GM12878 (cell line): Measurements from ENCODE around the gene MATN1. TPM values are rescaled to one million over a fixed set of nuclear protein-coding genes. Genes with fewer than 3 reads are reported as not detected.

Experiments used
- ATAC-seq: fragments of 200-7000 bp; cut with Tn5 transposase; 3 replicates; pipeline ENCODE4 v1.9.1; 2020; ENCODE audit warnings: mild to moderate bottlenecking, moderate library complexity
- BruUV-seq: library from RNA; stranded (reverse); fragments of 400-500 nt; replicated peaks from 2 replicates; lab custom pipeline; 2021; lab: Mats Ljungman, UMichigan
- CTCF ChIA-PET: fragments of 300-600 bp; sonication (Branson Sonifier 250); formaldehyde crosslinking; extraction: SDS; loops from one replicate; lab custom pipeline; 2021; ENCODE audit warnings: inconsistent platforms; lab: Yijun Ruan, JAX
- POLR2A ChIA-PET: fragments of 350-600 bp; formaldehyde crosslinking; extraction: SDS; loops from one replicate; lab custom pipeline; 2021; ENCODE audit warnings: inconsistent platforms; lab: Charles Lee
- RAD21 ChIA-PET: fragments of 300-600 bp; sonication (Branson Sonifier 250); formaldehyde crosslinking; loops from one replicate; lab custom pipeline; 2023; ENCODE audit warnings: antibody characterized with exemption; ENCODE audit not compliant: unreplicated experiment; lab: Charles Lee
- SMC1A ChIA-PET: fragments of 300-600 bp; sonication (Branson Sonifier 250); formaldehyde crosslinking; loops from one replicate; lab custom pipeline; 2023; ENCODE audit not compliant: unreplicated experiment, uncharacterized antibody; lab: Charles Lee
- DNase-seq: peaks from one replicate; pipeline ENCODE4 v3.0.0-alpha.2; 2011; ENCODE audit warnings: low read depth, low spot score
- FAIRE-seq: peaks from 3 replicates; lab custom pipeline; 2011; peaks lifted over from hg19 to GRCh38; lab: Jason Lieb, UNC
- H2AFZ ChIP-seq: 2 replicates; pipeline ENCODE4 v1.6.0; 2011; ENCODE audit warnings: low read depth, low read length, control low read depth; ENCODE audit not compliant: control insufficient read depth
- H3K27ac ChIP-seq: 2 replicates; pipeline ENCODE4 v1.5.1; 2011; ENCODE audit warnings: control low read depth; ENCODE audit not compliant: control insufficient read depth, insufficient read depth
- H3K27me3 ChIP-seq, 2 experiments: replicated peaks in 1 of 2; 2 replicates each; pipeline versions ENCODE4 v1.6.0 to v1.6.1; 2011; ENCODE audit warnings: low read length in 1 of 2; ENCODE audit not compliant: control insufficient read depth in 2 of 2, insufficient read depth in 2 of 2
- H3K36me3 ChIP-seq, 2 experiments: 2 replicates each; pipeline ENCODE4 v1.5.1; 2011; ENCODE audit warnings: low read length in 1 of 2; ENCODE audit not compliant: control insufficient read depth in 2 of 2, insufficient read depth in 2 of 2
- H3K4me1 ChIP-seq: 2 replicates; pipeline ENCODE4 v1.6.1; 2011; ENCODE audit warnings: mild to moderate bottlenecking, low read length, moderate library complexity, mixed read lengths; ENCODE audit not compliant: control insufficient read depth, insufficient read depth
- H3K4me2 ChIP-seq: 2 replicates; pipeline ENCODE4 v1.6.0; 2011; ENCODE audit warnings: control low read depth; ENCODE audit not compliant: control insufficient read depth, insufficient read depth
- H3K4me3 ChIP-seq: fragments of 200-600 bp; sonication (generic); 2 replicates; pipeline ENCODE4 v1.5.1; 2016
- H3K79me2 ChIP-seq: 2 replicates; pipeline ENCODE4 v1.6.0; 2011; ENCODE audit warnings: low read length; ENCODE audit not compliant: control insufficient read depth, insufficient read depth
- H3K9ac ChIP-seq: 2 replicates; pipeline ENCODE4 v1.8.0; 2011; ENCODE audit warnings: low read length, control low read depth, mixed read lengths; ENCODE audit not compliant: control insufficient read depth, insufficient read depth
- H3K9me3 ChIP-seq: replicated peaks from 3 replicates; pipeline ENCODE4 v1.5.1; 2011; ENCODE audit warnings: mild to moderate bottlenecking, low read length; ENCODE audit not compliant: control insufficient read depth, insufficient read depth
- H4K20me1 ChIP-seq: 2 replicates; pipeline ENCODE4 v1.6.0; 2011; ENCODE audit not compliant: control insufficient read depth, insufficient read depth
- BCL11A ChIP-seq: IDR thresholded peaks from 2 replicates; pipeline ENCODE4 v1.6.1; 2011; ENCODE audit warnings: low read depth, low read length
- CBFB ChIP-seq: IDR thresholded peaks from 2 replicates; pipeline ENCODE4 v1.6.1; 2016; ENCODE audit warnings: antibody characterized with exemption, low read depth
- DPF2 ChIP-seq: fragments of 450-650 bp; IDR thresholded peaks from 2 replicates; pipeline ENCODE4 v1.6.1; 2017; ENCODE audit warnings: mild to moderate bottlenecking
- FOS ChIP-seq: IDR thresholded peaks from 3 replicates; pipeline ENCODE4 v1.6.1; 2011; ENCODE audit warnings: borderline replicate concordance; ENCODE audit not compliant: insufficient read length; ENCODE audit errors: extremely low read depth
- GABPA ChIP-seq: IDR thresholded peaks from 2 replicates; pipeline ENCODE4 v1.6.1; 2014; ENCODE audit warnings: antibody characterized with exemption, low read depth, mild to moderate bottlenecking, inconsistent platforms
- HDAC6 ChIP-seq: fragments of 200-600 bp; sonication (generic); IDR thresholded peaks from one replicate; pipeline ENCODE4 v1.8.0; 2017; ENCODE audit warnings: antibody characterized with exemption; ENCODE audit not compliant: unreplicated experiment
- JUND ChIP-seq: IDR thresholded peaks from 2 replicates; pipeline ENCODE4 v1.6.1; 2012; ENCODE audit warnings: low read depth, mild to moderate bottlenecking, low read length, improper control_type of control experiment, moderate library complexity
- PAX8 ChIP-seq: fragments of 450-650 bp; IDR thresholded peaks from 2 replicates; pipeline ENCODE4 v1.6.1; 2017; ENCODE audit warnings: mild to moderate bottlenecking, moderate library complexity
- POLR2A ChIP-seq: IDR thresholded peaks from 2 replicates; pipeline ENCODE4 v1.6.1; 2011; ENCODE audit warnings: low read depth, mild to moderate bottlenecking, low read length
- POLR2AphosphoS2 ChIP-seq: IDR thresholded peaks from 2 replicates; pipeline ENCODE4 v1.6.1; 2011; ENCODE audit warnings: low read depth, mild to moderate bottlenecking, low read length, improper control_type of control experiment, moderate library complexity
- SMAD1 ChIP-seq: fragments of 450-650 bp; IDR thresholded peaks from 2 replicates; pipeline ENCODE4 v1.6.1; 2018; ENCODE audit warnings: mild to moderate bottlenecking, low read depth; ENCODE audit not compliant: partially characterized antibody
- SMC3 ChIP-seq: IDR thresholded peaks from 2 replicates; pipeline ENCODE4 v1.6.1; 2011; ENCODE audit warnings: low read length, improper control_type of control experiment, borderline replicate concordance
- SRF ChIP-seq, 2 experiments: IDR thresholded peaks; 2 replicates each; pipeline ENCODE4 v1.6.1; 2011; ENCODE audit warnings: low read depth in 2 of 2, low read length in 2 of 2, mild to moderate bottlenecking in 1 of 2, moderate library complexity in 1 of 2
- ZSCAN29 ChIP-seq: fragments of 450-650 bp; IDR thresholded peaks from 2 replicates; pipeline ENCODE4 v1.6.1; 2017; ENCODE audit warnings: mild to moderate bottlenecking, moderate library complexity
- WGBS: methylation state at CpG from one replicate; pipeline ENCODE4 v1.1.6; 2016; ENCODE audit warnings: low lambda C conversion rate; ENCODE audit not compliant: insufficient replicate concordance, insufficient coverage; ENCODE audit errors: missing lambda C conversion rate; 5-methylcytosine and 5-hydroxymethylcytosine counted together
- in situ Hi-C: fragments of 300-500 bp; cut with MboI; formaldehyde crosslinking; loops from 9 replicates; pipeline ENCODE4 v1.14.3; 2018; ENCODE audit warnings: mixed read lengths
- intact Hi-C: fragments of 100-400 bp; cut with micrococcal nuclease; formaldehyde crosslinking; loops from one replicate; pipeline ENCODE4 v1.14.2; 2022; ENCODE audit not compliant: unreplicated experiment
- polyA plus RNA-seq, 11 experiments: library from polyadenylated mRNA; depleted of rRNA in 4 of 11; unstranded in 6 of 11; stranded (reverse) in 5 of 11; fragments of >200 nt; fragmentation: Nextera tagmentation in 4 of 11; fragmentation: Illumina TruSeq in 1 of 11; extraction: Ambion mirVana in 4 of 11; extraction: Trizol in 1 of 11; gene quantifications; 1 replicate in 1 of 11; 2 replicates in 10 of 11; pipeline versions ENCODE4 v1.2.1 to v1.2.3, GENCODE V29; 2011 to 2016; ENCODE audit warnings: inconsistent platforms in 2 of 11, missing spikeins in 2 of 11, low read depth in 1 of 11
- total RNA-seq, 4 experiments: library from RNA; depleted of rRNA in 3 of 4; stranded (reverse); fragments of >200 nt in 3 of 4; fragmentation: Illumina TruSeq in 1 of 4; extraction: Trizol in 1 of 4; gene quantifications; 2 replicates each; pipeline versions ENCODE4 v1.2.1 to v1.2.3, GENCODE V29; 2013 to 2021

Gene MATN1
- total and polyA plus RNA-seq, 10 of the 15 experiments (the other 5 are each of a cell fraction or from before 2014, with no cell fraction given) = 0.04 to 0.50 (median 0.10) TPM; not detected in 1

DNA sequence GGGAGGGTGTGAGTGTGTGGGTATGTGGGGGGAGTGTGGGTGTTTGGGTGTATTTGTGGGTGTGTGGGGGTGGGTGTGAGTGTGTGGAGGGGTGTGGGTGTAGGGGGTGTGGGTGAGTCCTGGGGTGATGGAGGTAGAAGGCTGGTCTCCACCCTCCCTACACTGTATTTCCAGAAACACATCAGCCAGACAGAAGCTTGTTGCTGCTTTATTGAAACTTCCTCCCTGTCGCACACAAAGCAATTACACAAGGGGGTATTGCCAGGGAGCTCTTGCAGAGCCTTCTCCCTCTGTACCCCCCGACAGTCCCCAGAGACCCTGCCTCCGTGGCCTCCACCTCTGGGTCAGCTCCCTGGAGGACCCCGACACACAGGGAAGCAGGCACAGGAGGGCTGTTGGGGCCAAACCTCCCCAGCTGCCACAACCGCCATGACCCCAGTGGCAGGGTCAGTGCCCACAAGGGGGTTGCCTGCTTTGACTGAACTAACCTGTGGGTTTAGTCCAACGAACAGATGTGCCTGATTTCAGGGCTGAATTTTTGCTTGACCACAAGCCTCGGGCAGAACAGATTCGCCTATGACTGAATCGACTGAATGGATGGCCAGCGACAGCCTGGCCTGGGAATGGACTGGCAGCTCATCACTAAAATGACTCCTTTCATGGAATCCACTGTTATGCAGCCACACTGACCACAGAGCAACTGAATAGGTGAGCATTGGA, 9.1 kb upstream of the MATN1 start (continued):
- TF ChIP-seq PAX8 = no peak
- no peak for TF ChIP-seq SRF (IDR thresholded peaks at IDR 0.05; ENCODE audit: low read depth in 2 of 2, low read length in 2 of 2)
- TF ChIP-seq GABPA = no peak
- TF ChIP-seq FOS = no peak
- TF ChIP-seq DPF2 = peak; percentile 69
- TF ChIP-seq CBFB = 0 out of 2 replicates have a peak, but pooled peaks have one; percentile 39
- no peak for TF ChIP-seq ZSCAN29
- TF ChIP-seq HDAC6 = no peak
- no peak for TF ChIP-seq SMAD1
- peak; percentile 64; the same call in 1 of the 2 replicates for TF ChIP-seq POLR2AphosphoS2
- no peak for TF ChIP-seq JUND
- no peak for TF ChIP-seq SMC3

- Histone ChIP-seq H3K27me3 (no peaks in the 10 kb centered on the region), H3K9me3 (no peaks in the 10 kb centered on the region), H3K36me3 (peaks cover 24 to 25% of the 10 kb centered on the region in 2 experiments)
- no peak for DNase-seq
- TF ChIP-seq BCL11A (no peak), POLR2A (peak; percentile 76)
- TF ChIP-seq, all 136 proteins: peak for 1
- H3K79me2 ChIP-seq = no peaks in the 10 kb centered on the region
- SMC1A ChIA-PET = interaction anchor here (0.7 to 21.5 kb wide), 4 partner anchors 12 to 48 kb away, joined by 3 to 556 read pairs (median 8); partner anchors contain the start of gene LAPTM5
- H3K4me2 ChIP-seq = no peak overlapping the region
- in situ Hi-C loops (no loop called here), intact Hi-C loops (no loop called here)
- POLR2A ChIA-PET = interaction anchor here (1.4 to 6.7 kb wide), 5 partner anchors 12 to 27 kb away, joined by 4 to 96 read pairs (median 10); partner anchors contain the start of gene LAPTM5
- no peak overlapping the region for H2AFZ ChIP-seq
- CTCF ChIA-PET = interaction anchor here (1.0 to 11.2 kb wide), 7 partner anchors 9 to 49 kb away, joined by 3 to 221 read pairs (median 6); partner anchors contain the start of gene LAPTM5
- H3K4me3 ChIP-seq = no peak overlapping the region
- no peak overlapping the region for H3K27ac ChIP-seq
- FAIRE-seq = no peak
- H3K4me1 ChIP-seq = peaks cover 23% of the 10 kb centered on the region
- H4K20me1 ChIP-seq = no peaks in the 10 kb centered on the region; the same call in 1 of the 2 replicates
- 39% methylated on average over 8 of the region's 8 CpGs for WGBS
- H3K9ac ChIP-seq = no peak overlapping the region
- no TSS peak for BruUV-seq
- no peak for ATAC-seq
- RAD21 ChIA-PET = interaction anchor here (1.2 to 15.6 kb wide), 8 partner anchors 9 to 49 kb away, joined by 3 to 538 read pairs (median 12); partner anchors contain the start of gene LAPTM5
Observed at GRCh38 chr1:30731806-30732276, 8.5 kb upstream of the MATN1 start.
